Mesothelial cell of epicardium (in vitro differentiated cells): ENCODE data around the gene PSMC3IP. TPM values are rescaled to one million over a fixed set of nuclear protein-coding genes. Genes with fewer than 3 reads are reported as not detected.

Experiments used
- DNase-seq, 2 experiments: peaks; one replicate each; pipeline ENCODE4 v3.0.0; 2021; ENCODE audit warnings: low spot score in 2 of 2; ENCODE audit not compliant: unreplicated experiment in 2 of 2
- H3K27ac Mint-ChIP-seq: 2 replicates; pipeline ENCODE4 v1.8.0; 2021; ENCODE audit warnings: mixed read lengths
- H3K27me3 Mint-ChIP-seq: 2 replicates; pipeline ENCODE4 v1.8.0; 2021; ENCODE audit warnings: low read depth, mixed read lengths
- H3K36me3 Mint-ChIP-seq: 2 replicates; pipeline ENCODE4 v1.8.0; 2021; ENCODE audit warnings: mixed read lengths
- H3K4me1 Mint-ChIP-seq: 2 replicates; pipeline ENCODE4 v1.8.0; 2021; ENCODE audit warnings: mixed read lengths
- H3K4me3 Mint-ChIP-seq: 2 replicates; pipeline ENCODE4 v1.8.0; 2021; ENCODE audit warnings: mild to moderate bottlenecking, moderate library complexity, mixed read lengths
- H3K9me3 Mint-ChIP-seq: 2 replicates; pipeline ENCODE4 v1.8.0; 2021; ENCODE audit warnings: mixed read lengths
- total RNA-seq: library from RNA; stranded (reverse); gene quantifications from 3 replicates; pipeline ENCODE4 v1.2.1, GENCODE V29; 2021
- TF ChIP-seq, protein P1 (sequence below): fragments of 200-600 bp; sonication (generic); IDR thresholded peaks from one replicate; pipeline ENCODE4 v1.5.0; 2021; ENCODE audit warnings: antibody characterized with exemption; ENCODE audit not compliant: unreplicated experiment

Gene PSMC3IP
- total RNA-seq, 1 donor from 2014 or later, result 9.8 TPM

- H3K9me3 Mint-ChIP-seq, result no peaks in the 10 kb centered on the region
- H3K27me3 Mint-ChIP-seq, result no peaks in the 10 kb centered on the region
- TF ChIP-seq, protein P1, sequence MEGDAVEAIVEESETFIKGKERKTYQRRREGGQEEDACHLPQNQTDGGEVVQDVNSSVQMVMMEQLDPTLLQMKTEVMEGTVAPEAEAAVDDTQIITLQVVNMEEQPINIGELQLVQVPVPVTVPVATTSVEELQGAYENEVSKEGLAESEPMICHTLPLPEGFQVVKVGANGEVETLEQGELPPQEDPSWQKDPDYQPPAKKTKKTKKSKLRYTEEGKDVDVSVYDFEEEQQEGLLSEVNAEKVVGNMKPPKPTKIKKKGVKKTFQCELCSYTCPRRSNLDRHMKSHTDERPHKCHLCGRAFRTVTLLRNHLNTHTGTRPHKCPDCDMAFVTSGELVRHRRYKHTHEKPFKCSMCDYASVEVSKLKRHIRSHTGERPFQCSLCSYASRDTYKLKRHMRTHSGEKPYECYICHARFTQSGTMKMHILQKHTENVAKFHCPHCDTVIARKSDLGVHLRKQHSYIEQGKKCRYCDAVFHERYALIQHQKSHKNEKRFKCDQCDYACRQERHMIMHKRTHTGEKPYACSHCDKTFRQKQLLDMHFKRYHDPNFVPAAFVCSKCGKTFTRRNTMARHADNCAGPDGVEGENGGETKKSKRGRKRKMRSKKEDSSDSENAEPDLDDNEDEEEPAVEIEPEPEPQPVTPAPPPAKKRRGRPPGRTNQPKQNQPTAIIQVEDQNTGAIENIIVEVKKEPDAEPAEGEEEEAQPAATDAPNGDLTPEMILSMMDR, result no peak
- peaks cover 15% of the 10 kb centered on the region for H3K36me3 Mint-ChIP-seq
- H3K4me3 Mint-ChIP-seq, result no peak overlapping the region
- no peak overlapping the region for H3K27ac Mint-ChIP-seq
- DNase-seq, result no peak
- H3K4me1 Mint-ChIP-seq, result peaks cover 17% of the 10 kb centered on the region
These were observed 4.3 kb upstream of the PSMC3IP start for GRCh38 chr17:42581744-42582270.

DNA sequence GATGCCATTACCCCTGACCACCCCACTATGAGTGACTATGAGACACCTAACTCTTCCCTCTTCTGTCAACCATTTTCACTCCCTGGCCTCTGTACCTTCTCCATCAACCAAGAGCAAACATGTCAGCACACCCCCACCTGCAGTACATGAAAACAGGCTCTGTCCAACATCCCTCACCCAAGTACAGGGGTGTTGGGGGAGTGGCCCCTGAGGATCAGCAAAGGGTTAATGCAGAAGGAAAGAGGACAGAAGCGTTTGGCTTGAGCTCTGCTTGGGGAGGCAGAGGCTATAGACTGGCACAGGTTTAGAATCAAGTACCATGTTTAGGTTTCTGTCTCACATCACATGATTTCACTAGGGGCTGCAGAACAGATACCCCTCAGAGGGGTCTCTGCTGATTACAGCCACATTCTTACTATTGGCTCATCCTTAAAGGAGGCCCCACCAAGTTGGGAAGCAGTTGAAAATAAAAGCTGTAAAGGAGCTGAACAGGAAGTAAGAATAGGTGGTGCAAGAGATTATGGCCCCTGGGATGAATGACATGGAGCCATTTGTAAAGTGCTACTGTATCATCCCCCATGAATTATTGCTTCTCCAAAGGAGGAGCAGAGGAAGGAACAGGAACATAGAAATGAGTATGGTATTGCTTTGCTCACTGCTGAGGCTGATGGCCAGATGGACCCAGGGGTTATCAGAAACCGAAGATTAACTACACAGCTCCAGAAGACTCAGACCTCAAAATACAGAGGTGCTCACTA lies 2.4 kb upstream of the PSMC3IP start:
- TF ChIP-seq, protein P1, result no peak
- Mint-ChIP-seq H3K27ac (peak overlapping the region; percentile 76), H3K4me1 (peaks cover 26% of the 10 kb centered on the region), H3K36me3 (peaks cover 14% of the 10 kb centered on the region), H3K4me3 (no peak overlapping the region), H3K9me3 (no peaks in the 10 kb centered on the region), H3K27me3 (no peaks in the 10 kb centered on the region)
- no peak for DNase-seq

DNA sequence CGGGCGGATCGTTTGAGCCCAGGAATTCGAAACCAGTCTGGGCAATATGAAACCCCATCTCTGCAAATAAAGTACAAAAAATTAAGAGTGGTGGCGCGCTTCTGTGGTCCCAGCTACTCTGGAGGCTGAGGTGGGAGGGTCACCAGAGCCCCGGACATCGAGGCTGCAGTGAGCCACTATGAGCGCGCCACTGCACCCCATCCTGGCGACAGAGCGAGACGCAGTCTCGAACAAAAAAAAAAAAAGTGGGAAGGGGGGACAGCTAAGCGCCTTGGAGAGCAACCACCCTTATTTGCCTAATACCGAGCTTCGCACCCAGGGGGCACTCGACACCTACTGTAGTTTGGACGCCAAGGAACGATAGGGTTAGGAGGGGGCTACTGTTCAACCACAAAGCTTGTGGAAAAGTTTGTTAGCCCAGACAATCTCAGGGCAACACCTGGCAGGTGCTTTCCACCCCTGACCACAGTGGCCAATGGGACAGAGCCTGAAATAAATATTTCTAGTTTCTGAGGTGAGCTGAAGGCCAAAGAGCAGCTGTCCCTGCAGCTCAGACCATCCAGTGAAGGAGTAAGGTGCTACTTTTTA lies 847 bp upstream of the PSMC3IP start:
- H3K9me3 Mint-ChIP-seq, result no peaks in the 10 kb centered on the region
- peak; percentile 50 to 87 for DNase-seq
- peak overlapping the region; percentile 98 for H3K4me3 Mint-ChIP-seq
- H3K4me1 Mint-ChIP-seq, result peaks cover 26% of the 10 kb centered on the region
- H3K27ac Mint-ChIP-seq, result peak overlapping the region; percentile 99
- no peaks in the 10 kb centered on the region for H3K27me3 Mint-ChIP-seq
- TF ChIP-seq, protein P1, result peak; percentile 61
- peaks cover 14% of the 10 kb centered on the region for H3K36me3 Mint-ChIP-seq

- no peak for DNase-seq
- Mint-ChIP-seq H3K27ac (peak overlapping the region; percentile 99), H3K36me3 (peaks cover 13% of the 10 kb centered on the region), H3K4me3 (peak overlapping the region; percentile 98), H3K27me3 (no peaks in the 10 kb centered on the region), H3K9me3 (no peaks in the 10 kb centered on the region), H3K4me1 (peaks cover 26% of the 10 kb centered on the region)
- TF ChIP-seq, protein P1, result no peak
These were observed 393 bp downstream of the PSMC3IP start for GRCh38 chr17:42577140-42577531.

DNA sequence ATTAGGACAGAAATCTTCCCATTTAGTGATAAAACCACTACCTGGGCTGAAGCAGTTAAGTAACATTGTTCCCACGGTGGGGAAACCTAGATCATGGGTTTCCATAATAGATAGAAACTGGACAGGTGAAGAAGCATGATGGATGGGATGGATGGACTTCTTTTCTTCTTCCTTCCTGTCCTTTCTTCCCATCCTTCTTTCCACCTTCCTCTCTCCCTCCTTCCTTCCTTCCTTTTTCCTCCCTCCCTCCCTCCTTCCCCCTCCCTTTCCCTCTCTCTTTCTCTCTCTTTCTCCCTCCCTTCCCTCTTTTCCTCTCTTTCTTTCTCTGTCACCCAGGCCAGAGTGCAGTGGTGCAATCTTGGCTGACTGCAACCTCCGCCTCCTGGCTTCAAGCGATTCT lies 3.1 kb downstream of the PSMC3IP start:
- peaks cover 23% of the 10 kb centered on the region for H3K4me1 Mint-ChIP-seq
- no peak overlapping the region for H3K27ac Mint-ChIP-seq
- TF ChIP-seq, protein P1, result no peak
- DNase-seq, result no peak
- H3K27me3 Mint-ChIP-seq, result no peaks in the 10 kb centered on the region
- peaks cover 20% of the 10 kb centered on the region for H3K36me3 Mint-ChIP-seq
- H3K9me3 Mint-ChIP-seq, result no peaks in the 10 kb centered on the region
- H3K4me3 Mint-ChIP-seq, result no peak overlapping the region
